ENCODE data around the gene KRT32.
"Not testable (repeated sequence)": the region's sequence is repeated elsewhere in the genome, so short reads cannot be mapped to it uniquely, and the experiment has no call there.

KRT32 gene

DNA sequence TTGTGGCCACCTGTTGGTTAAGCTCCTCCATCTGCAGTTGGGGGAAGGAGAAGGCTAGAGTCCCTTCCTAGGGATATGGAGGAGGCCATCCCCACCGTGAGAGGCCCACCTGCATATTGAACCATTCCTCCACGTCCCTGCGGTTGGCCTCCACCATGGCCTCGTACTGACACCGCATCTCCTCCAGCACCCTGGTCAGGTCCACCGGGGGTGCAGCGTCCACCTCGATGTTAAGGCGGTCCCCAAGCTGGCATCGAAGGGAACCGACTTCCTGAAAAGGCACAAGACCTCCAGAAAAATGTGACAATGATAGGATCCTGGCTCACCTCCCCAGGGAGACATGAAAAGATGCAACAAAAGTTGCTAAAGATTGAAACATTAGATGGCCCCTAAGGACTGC lies 3.0 kb downstream of the KRT32 start:
- DNase-seq (ENCODE audit: low spot score): no peak

DNA sequence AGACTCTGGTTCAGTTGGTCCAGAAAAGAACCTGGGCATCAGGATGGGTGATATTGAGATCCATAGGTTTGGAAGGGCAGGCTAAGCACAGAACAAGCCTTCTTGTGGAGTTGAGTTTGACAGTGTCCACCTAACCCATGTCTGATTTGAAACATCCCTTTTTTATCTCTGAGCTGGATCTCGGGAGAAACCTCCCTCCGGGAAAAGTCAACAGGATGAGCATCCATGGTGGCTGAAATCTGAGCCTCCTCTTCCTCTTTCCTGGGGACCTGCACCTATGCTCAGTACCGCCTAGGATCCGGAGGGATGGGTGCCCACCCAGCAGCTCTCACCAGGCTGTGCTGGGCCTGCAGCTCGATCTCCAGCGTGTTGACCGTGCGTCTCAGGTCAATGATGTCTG lies 3.4 kb downstream of the KRT32 start:
- DNase-seq (ENCODE audit: low spot score): no peak

DNA sequence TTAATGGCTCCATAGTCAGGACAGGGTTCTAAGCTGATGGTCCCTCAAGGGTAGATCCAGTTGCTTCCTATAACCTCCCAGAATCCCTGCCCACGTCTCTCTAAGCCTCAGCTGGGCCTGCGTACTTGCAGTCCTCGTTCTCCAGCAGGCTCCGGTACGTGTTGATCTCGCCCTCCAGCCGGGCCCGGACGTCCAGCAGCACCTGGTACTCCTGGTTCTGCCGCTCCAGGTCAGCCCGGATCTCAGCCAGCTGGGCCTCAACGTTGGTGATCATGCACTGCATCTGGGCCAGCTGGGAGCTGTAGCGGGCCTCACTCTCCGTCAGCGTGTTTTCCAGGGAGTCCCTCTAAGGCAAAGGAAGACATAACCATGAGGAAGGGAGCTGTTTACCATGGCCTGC lies 4.5 kb downstream of the KRT32 start:
- no peak for DNase-seq (ENCODE audit: low spot score)

DNA sequence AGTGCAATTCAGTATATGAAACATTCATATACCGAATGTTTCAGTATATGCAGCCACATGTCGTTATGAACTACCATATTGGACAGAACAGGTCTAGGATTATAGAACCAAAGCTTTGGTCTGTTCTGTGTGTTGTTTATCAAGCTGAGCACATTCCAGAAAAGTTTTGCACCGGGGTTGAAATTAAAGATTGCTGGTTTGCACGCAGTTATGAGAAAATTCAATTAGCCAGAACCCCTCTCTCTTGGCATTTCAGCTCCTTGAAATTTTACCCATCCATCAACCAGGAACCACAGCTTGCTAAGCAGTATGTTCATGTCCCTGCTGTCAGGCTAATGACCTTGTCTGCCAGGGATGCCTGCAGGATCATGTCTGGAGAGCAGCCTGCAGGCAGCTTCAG lies 9.5 kb downstream of the KRT32 start:
- DNase-seq (ENCODE audit: low spot score): no peak

DNA sequence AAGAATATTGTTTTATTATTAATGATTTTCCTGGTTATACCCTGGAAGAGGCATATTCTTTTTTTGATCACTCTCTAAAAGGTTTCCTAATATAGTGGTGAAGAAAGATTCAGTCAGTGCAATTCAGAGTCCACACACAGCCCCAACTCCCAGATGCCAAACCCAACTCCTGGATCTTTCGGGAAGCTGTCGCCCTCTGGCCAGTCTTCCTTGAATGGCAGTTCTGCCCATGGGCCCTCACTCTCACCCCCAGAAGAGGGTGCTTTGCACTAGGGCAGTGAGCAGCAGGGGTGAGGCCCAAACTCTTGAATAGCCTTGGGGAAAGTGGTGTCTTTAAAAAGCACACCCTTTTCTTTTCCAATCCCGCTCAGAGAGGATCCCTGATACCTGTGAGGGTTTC lies 11.0 kb downstream of the KRT32 start:
- DNase-seq (ENCODE audit: low spot score): no peak

DNA sequence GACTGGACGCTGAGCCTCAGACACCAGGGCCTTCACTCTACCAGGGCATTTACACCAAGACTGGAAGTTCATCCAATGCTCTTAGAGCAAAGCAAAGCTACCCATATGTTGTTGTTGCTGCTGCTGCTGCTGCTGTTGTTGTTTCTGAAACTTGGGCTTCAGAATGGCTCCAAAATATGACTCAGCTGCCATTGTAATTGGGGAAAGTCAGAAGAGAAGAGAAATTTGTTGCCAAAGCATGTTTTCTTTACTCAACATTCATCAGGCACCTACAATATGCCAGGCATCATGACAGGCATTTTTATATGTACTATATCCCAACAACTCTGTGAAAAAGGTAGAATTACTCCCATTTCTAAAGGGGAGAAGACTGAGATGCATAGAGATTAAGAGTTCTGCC lies 11.9 kb downstream of the KRT32 start:
- no peak for DNase-seq (ENCODE audit: low spot score)

DNA sequence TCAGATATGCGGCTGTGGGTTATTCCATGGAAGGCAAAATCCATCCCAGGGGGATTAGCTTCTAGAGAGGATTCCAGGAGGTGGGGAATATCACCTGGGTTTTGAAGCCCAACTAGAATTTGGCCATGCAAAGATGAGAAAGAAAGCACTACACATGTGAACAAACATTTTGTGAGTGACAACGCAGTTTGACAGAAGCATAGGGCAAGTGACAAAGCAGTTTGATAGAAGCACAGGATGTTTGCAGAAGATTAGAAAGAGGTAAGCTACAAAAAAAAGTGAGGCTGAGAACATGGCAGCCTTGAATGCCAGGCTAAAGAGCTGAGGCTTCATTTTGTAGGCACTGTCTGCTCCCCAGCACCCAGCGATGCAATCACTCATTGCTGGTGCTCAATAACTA lies 14.1 kb downstream of the KRT32 start:
- no peak for DNase-seq (ENCODE audit: low spot score)

DNA sequence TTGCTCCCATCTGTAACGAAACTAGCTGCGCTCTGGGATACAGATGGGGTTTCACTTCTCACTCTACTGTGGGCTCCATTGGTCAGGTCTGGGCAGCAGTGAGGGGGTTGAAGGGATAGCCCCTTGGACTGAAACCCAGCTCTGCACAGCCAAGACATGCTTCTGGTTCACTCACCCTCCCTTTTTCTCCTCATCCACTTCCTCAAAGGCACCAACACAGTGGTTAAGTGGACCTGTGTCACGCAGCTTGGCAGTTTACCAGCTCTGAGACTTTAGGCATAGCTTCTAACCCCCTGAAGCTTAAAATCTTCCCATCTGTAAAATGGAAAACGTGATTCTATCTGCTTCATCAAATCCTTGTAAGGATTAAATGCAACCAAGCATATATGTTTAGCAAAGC lies 14.9 kb downstream of the KRT32 start:
- DNase-seq (ENCODE audit: low spot score): no peak

DNA sequence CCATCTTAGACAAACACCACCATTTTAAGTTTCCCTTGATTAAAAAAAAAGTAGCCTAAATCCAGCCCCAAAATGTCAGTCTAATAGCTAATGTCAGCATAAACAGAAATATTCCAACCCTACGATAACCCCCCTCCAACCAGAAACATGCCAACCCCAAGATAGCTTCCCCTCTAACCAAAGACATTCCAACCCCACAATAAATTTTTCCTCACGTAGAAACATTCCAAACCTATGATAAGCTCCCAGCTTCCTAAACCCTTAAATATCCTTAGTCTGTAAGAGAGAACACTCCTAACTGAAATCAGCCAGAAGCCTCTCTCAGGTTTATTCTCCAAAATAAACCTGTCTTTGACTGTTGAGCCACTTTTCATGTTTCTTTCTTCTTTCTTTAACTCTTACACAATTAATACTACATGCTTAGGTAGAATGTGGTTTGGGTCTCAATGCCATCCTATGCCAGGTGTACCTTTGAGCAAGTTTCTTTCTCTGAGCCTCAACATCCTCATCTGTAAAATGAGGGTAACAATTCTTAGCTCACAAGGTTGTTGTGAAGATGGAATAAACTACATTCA lies 15.9 kb downstream of the KRT32 start:
- no peak for DNase-seq (ENCODE audit: low spot score)

DNA sequence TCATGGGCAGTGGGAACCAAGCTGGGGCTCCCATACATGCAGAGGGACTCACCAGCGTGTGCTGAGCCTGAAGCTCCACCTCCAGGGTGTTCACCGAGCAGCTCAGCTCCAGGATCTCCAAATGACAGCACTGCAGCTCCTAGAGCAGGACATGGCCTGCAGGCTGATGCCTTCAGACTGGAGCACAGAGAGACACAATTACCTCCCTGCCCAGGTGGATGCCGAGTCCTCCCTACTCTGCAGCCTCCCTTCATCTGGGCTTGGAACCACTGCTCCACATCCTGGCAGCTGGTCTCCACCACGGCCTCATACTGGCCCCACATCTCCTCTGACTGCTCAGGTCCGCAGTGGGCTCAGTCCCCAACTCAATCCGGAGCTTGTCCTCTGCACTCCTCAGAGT lies 18.2 kb downstream of the KRT32 start:
- DNase-seq (ENCODE audit: low spot score): no peak

DNA sequence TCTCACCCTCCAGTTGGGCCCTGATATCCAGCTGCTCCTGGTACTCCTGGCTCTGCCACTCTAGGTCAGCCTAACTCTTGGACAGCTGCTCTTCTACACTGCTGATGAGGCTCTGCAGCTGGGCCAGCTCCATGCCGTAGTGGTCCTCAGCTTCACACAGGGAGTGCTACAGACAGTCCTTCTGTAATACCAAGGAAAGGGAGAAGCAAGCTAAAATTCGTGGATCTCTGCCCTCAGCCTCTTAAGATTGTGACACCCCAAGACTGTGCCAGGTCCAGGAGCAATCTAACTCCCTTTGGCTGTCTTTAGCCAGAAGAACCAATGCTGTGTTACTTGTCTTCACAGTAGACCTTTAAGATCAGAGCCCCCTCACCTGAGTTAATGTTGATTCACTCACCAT lies 18.7 kb downstream of the KRT32 start:
- no peak for DNase-seq (ENCODE audit: low spot score)

DNA sequence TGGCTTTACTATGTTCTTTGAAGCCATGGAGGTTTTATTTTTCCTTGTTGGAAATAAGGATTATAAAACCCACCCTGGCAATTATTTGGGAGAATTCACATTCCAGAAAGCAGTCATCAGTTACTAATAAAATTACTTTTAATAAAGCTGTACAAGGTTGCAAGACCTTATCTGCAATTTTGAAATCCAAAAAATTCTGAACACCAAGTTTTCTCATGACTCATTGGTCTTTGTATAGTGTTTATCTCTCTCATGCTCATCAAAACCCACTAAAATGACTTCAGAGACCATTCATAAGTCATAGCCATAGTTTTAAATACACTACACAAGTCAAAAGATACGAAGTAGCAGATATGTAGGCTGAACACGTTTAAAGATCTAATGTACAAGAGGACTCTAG lies 20.4 kb downstream of the KRT32 start:
- DNase-seq (ENCODE audit: low spot score): no peak

DNA sequence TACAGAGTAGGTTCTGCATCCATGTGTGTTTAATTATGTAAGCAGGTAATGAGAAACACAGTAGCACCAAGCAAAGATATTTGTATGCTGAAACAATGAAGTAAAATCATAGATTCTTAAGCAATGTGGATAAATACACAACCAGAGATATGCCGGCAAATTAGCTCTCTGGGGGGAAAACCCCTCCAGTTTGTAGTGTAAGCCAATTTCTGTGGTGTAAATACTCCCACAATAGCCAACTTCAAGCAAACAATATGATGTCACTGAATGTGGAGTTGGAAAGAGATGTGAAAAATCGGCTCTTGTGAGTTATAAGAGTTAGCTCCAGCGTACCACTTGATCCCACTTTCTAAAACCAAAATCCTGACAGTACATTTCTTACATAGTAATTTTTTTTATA lies 22.5 kb downstream of the KRT32 start:
- no peak for DNase-seq (ENCODE audit: low spot score)

DNA sequence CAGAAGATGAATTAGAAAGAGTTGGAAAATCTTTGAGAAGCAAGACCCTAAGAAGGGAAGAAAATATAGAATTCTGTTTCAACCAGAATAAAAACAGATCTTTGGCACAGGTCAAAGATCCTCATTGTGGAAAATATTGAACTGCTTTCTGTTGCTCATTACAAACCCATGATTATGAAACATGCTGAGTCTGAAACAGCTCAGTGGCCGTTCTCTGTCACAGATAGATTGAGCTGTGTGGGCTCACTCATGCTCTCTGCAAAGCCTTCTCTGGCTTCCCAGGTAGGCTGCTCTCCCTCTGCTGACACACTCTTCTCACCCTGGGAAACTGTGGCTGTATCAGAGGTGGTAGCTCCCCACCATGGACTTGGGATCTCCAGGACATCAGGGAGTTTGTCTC lies 23.0 kb downstream of the KRT32 start:
- no peak for DNase-seq (ENCODE audit: low spot score)

DNA sequence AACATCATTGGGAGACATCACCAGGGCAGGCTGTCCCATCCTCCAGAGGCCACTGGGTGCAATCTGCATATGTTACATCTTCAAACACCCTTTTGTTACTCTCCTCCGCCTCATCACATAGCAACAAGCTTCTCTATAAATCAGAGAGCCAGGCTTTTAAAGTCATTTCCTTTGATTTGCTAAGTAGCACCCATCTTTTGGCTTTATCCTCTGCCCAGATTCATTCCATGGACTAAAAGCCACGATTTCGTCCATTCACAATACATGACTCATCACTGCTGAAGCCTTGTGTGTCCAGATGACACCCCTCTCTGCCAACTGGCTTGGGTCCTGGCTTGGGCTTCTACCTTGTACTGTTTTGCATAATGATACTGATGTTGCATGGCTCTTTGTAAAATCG lies 24.4 kb downstream of the KRT32 start:
- no peak for DNase-seq (ENCODE audit: low spot score)

DNA sequence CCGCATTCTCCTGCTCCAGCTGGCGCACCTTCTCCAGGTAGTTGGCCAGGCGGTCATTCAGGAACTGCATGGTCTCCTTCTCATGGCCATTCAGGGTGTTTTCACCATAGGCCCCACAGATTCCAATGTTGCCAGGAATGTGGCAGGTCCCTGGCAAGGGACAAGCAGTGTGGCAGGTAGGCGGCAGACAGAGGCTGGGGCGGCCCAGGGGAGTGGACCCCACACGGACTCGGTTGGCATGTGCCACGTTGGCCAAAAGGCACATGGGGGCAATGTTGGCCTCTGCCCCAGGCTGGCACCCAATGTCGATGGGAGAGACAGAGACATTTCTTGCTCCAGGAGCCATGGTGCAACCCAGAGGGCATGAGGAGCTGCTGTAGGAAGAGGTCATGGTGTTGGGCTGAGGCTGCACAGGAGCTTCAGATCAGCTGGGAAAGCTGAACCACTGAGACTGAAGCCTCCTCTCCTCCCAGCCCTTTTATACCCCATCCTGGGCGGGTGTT lies 26.6 kb downstream of the KRT32 start, which contains the start of gene KRT38:
Gene KRT38, minus strand, starts transcription at position 453 of the 503 bp plus-strand sequence. Its CDS starts 62 bp downstream, at position 391.
- DNase-seq (ENCODE audit: low spot score): no peak

DNA sequence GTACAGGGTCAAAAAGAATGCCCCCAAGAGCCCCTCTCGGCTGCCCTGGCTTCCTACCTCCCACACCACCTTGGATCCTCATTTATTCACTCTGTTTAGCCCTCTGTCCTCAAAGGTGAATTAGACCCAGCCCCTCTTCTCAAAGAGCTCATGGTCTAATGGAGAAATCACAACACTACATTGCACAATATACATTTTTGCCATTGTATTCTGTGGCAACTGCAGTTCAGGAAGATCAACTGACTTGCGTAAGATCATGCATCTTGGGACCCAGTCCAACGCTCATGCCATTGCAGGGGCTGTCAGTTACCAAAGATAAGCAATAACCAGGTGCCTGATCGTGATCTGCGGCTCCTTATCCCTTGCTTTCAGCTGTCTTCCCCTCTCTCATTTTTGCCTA lies 27.8 kb downstream of the KRT32 start:
- no peak for DNase-seq (ENCODE audit: low spot score)

DNA sequence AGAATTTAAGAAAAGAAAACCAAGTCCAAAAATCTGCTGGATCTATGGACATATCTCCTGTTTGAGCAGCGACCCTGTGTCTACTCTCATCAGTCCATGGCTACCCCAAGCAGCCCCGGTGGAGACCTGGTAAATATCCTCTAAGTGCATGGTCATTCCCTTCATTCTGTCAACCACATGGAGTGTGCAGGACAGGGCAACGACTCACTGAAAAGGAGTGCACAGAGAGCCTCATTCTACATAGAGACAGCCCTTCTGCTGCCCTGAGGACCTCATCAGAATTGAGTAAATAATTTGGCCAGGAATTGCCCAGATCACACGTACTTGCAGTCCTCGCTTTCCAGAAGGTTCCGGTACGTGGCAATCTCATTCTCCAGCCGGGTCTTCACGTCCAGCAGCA lies 29.4 kb downstream of the KRT32 start:
- DNase-seq (ENCODE audit: low spot score): no peak

DNA sequence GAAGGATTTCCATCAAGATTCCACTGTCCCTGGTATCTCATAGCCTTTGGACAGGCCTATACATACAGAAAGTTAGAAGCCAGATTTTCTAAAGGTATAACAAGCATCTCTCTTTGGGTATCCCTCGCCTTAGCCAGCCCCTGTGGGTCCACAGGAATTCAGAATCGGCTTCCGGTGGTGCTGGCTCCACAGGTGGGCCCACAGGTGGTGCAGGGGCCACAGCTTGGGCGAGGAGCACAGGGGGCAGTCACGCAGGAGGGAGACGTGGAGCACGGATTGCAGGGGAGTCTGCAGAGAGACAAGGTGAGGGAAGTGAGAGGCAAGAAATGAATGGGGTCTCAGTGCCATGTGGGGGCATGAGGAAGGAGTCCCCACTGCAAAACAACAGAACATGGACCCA lies 29.9 kb downstream of the KRT32 start:
- no peak for DNase-seq (ENCODE audit: low spot score)

DNA sequence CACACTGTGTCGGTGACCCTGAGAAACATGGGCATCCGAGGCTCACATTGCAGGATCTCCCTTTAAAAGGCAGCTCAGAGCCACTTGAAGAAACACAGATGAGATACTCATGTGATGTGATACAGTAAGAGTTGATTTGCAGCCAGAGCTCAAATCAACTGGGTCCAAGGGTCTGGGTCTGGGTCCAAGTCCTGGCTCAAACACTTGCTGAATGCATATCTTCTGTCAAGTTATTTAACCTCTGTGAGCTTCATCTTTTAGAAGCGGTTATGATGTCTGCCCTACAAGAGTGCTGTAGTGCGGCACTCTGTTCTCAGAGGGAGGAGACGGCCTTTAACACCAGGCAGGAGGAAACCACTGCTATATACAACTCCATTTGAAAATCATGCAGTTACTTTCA lies 32.8 kb downstream of the KRT32 start:
- DNase-seq (ENCODE audit: low spot score): no peak

DNA sequence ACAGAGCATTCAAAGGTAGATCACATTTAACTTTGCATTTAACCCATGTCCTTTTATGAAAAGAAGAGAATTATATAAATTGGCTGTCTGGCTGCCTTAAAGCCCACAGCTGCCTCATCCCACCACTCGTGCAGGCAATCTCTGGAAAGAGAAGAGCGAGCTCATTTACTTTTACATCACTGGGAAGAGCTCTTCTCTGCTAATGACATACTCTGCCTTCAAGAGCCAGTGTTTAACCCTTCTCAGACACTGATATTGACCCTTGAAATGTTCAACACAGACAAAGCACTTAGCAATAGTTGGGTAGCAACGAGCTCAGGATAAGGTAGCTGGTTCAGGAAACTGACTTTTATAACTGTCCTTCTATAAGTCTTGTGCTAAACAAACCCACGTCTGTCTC lies 33.2 kb downstream of the KRT32 start:
- no peak for DNase-seq (ENCODE audit: low spot score)

DNA sequence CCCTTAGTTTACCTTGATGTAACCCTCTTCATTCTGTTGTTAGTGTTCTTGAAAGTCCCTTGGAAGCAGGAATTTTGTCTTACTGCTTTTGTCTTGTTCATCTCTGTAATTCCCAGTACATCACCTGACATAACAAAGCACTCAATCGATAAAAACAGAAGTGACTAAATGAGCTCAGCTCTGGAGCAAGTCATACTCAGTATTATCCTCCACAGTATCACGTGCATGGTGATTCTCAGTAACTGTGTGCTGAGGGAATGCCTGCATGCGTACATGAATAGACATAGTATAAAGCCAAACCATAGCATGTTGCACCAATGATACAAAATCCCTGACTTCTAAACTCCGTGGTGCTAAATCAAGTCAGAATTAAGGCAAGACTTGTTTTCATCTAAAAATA lies 33.6 kb downstream of the KRT32 start:
- no peak for DNase-seq (ENCODE audit: low spot score)

DNA sequence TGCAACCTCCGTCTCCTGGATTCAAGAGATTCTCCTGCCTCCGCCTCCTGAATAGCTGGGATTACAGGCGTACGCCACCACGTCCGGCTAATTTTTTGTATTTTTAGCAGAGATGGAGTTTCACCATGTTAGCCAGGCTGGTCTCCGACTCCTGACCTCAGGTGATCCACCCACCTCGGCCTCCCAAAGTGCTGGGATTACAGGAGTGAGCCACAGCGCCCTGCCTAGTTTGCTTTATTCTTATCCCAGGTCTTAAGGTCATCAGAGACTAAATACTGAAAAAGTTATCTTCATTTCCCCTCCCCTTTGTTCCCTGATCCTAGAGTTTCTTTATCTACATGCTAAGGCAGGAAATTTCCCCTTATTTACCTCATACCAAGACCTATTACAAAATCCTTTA lies 36.8 kb downstream of the KRT32 start:
- not testable (repeated sequence) for DNase-seq (ENCODE audit: low spot score)

DNA sequence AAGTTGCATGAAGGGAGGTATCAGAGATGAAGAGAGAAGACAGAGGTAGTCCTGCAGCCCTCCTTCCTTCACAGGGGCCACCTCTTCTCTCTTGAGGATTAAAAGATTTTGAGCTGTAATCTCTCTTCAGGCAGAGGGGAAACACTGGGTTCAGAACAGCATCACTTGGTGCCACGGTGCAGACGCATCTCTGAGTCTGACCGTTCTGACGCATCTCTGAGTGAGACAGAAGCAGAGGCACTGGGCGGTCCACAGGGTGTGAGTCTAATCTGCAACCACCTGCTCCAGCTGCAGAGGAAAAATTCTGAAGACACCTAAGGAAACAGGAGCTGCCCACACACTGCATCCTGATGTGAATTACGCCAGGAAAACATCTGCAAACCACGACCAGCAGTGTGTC lies 37.5 kb downstream of the KRT32 start:
- DNase-seq (ENCODE audit: low spot score): no peak

Data from globus pallidus (tissue), 1 donor.